Esophagus muscularis mucosa (tissue), 4 donors: ENCODE data around the gene ALDH3B1.

Experiments
- CTCF ChIP-seq, 3 experiments: fragments of 200-600 bp in 2 of 3; fragments of 450-650 bp in 1 of 3; sonication (generic) in 2 of 3; IDR thresholded peaks; one replicate each; pipeline ENCODE4 v1.5.1; 2017 to 2019; ENCODE audit warnings: antibody characterized with exemption in 3 of 3, mild to moderate bottlenecking in 2 of 3, moderate library complexity in 1 of 3
- EP300 ChIP-seq: sonication (generic); formaldehyde crosslinking; IDR thresholded peaks from one replicate; pipeline ENCODE4 v1.6.1; 2017; ENCODE audit warnings: antibody characterized with exemption
- POLR2A ChIP-seq: fragments of 450-650 bp; IDR thresholded peaks from one replicate; pipeline ENCODE4 v1.6.1; 2017; ENCODE audit warnings: antibody characterized with exemption, moderate library complexity, mild to moderate bottlenecking, low read depth
- POLR2AphosphoS5 ChIP-seq, 2 donors: sonication (generic); formaldehyde crosslinking; IDR thresholded peaks; one replicate each; pipeline ENCODE4 v1.6.1; 2017; ENCODE audit warnings: antibody characterized with exemption in 2 of 2

- no peak for TF ChIP-seq CTCF (IDR thresholded peaks at IDR 0.05)
- TF ChIP-seq POLR2A: no peak
- TF ChIP-seq EP300: no peak
- no peak for TF ChIP-seq POLR2AphosphoS5 (IDR thresholded peaks at IDR 0.05)
Measured at GRCh38 chr11:68022531-68022930, 12.4 kb downstream of the ALDH3B1 start.
